Ovary (tissue), 9 donors: ENCODE results near the gene PLBD2. TPM values are rescaled to one million over a fixed set of nuclear protein-coding genes. Genes with fewer than 3 reads are reported as not detected.

Source experiments
- DNase-seq, 5 donors: peaks; one replicate each; pipeline ENCODE4 v3.0.0-alpha.2; 2019 to 2020
- H3K27ac ChIP-seq, 2 donors: fragments of 200-600 bp; one replicate each; pipeline versions ENCODE4 v1.5.1 to v1.8.0; 2019 to 2022
- H3K27me3 ChIP-seq: fragments of 200-600 bp; one replicate; pipeline ENCODE4 v1.8.0; 2022
- H3K36me3 ChIP-seq: fragments of 200-600 bp; sonication (generic); one replicate; pipeline ENCODE4 v1.5.1; 2019
- H3K4me1 ChIP-seq: one replicate; pipeline ENCODE4 v1.8.1; 2013; ENCODE audit warnings: mild to moderate bottlenecking, moderate library complexity; ENCODE audit not compliant: insufficient read depth
- H3K4me3 ChIP-seq: fragments of 200-600 bp; sonication (generic); one replicate; pipeline ENCODE4 v1.5.1; 2017
- H3K9me3 ChIP-seq, 2 donors: fragments of 200-600 bp in 1 of 2; sonication (generic) in 1 of 2; one replicate each; pipeline versions ENCODE4 v1.5.1 to v1.8.1; 2013 to 2019; ENCODE audit warnings: mild to moderate bottlenecking in 1 of 2, moderate library complexity in 1 of 2
- CTCF ChIP-seq, 3 donors: fragments of 450-650 bp in 2 of 3; fragments of 200-600 bp in 1 of 3; IDR thresholded peaks; one replicate each; pipeline versions ENCODE4 v1.5.1 to v1.8.0; 2016 to 2022; ENCODE audit warnings: antibody characterized with exemption in 3 of 3, mild to moderate bottlenecking in 1 of 3
- EP300 ChIP-seq: sonication (generic); formaldehyde crosslinking; IDR thresholded peaks from one replicate; pipeline ENCODE4 v1.6.1; 2017; ENCODE audit warnings: antibody characterized with exemption
- POLR2A ChIP-seq: fragments of 450-650 bp; IDR thresholded peaks from one replicate; pipeline ENCODE4 v1.6.1; 2017; ENCODE audit warnings: antibody characterized with exemption, mild to moderate bottlenecking, moderate library complexity
- WGBS, 3 donors: extraction: QIAGEN DNeasy Blood & Tissue Kit in 1 of 3; methylation state at CpG; one replicate each; pipeline versions ENCODE4 v1.1.5 to v1.1.7; 2013 to 2017; 5-methylcytosine and 5-hydroxymethylcytosine counted together
- intact Hi-C, 4 donors: fragments of 100-400 bp; cut with DNase I; formaldehyde crosslinking; loops; one replicate each; pipeline versions ENCODE4 v1.11.0 to v1.15.1; 2022 to 2023
- polyA plus RNA-seq, 2 donors: library from polyadenylated mRNA; stranded (reverse); fragments of 200-250 nt in 1 of 2; fragments of 350-450 nt in 1 of 2; fragmentation: Illumina TruSeq in 1 of 2; extraction: RNeasy Lipid Tissue Mini Kit (QIAGEN cat#74804) in 1 of 2; gene quantifications; one replicate each; pipeline ENCODE4 v1.2.3, GENCODE V29; 2013 to 2014
- total RNA-seq, 7 donors: library from RNA; depleted of rRNA in 2 of 7; stranded (reverse); fragments of >200 nt in 2 of 7; fragmentation: NEBNext Ultra II Directional in 3 of 7; extraction: Animal tissue kit (Norgen Biotek cat#: 25700) in 3 of 7; gene quantifications; one replicate each; pipeline versions ENCODE4 v1.1.0 to v1.2.4, GENCODE V29; 2016 to 2023
- donor health status: DM: no; HTN: no; CAD: no; lungs with moderate emphysema.
- donor health status: DM: no; HTN: no; CAD: no.
- donor health status: Bipolar disorder and iron deficiency.
- donor health status: DM: yes; HTN: yes; CAD: no.
- donor health status: DM: no; HTN: no; CAD: no.
- donor health status: DM: yes; HTN: yes; CAD: no.

The PLBD2 gene
- total and polyA plus RNA-seq, 9 donors: 31.5 to 135 (median 81.9) TPM

GRCh38 chr12:113378291-113378690 lies 19.9 kb downstream of the PLBD2 start:
- Histone ChIP-seq H3K27ac (no peak overlapping the region), H3K9me3 (no peaks in the 10 kb centered on the region), H3K36me3 (no peaks in the 10 kb centered on the region), H3K4me3 (no peak overlapping the region), H3K27me3 (no peaks in the 10 kb centered on the region), H3K4me1 (no peaks in the 10 kb centered on the region)
- intact Hi-C loops: no loop called here
- TF ChIP-seq EP300 (no peak), CTCF (IDR thresholded peaks at IDR 0.05) (no peak), POLR2A (no peak)
- 81 to 85% (median 82%) methylated on average over 3 of the region's 3 CpGs for WGBS, 3 donors
- no peak for DNase-seq

- intact Hi-C loops: no loop called here
- Histone ChIP-seq H3K9me3 (no peaks in the 10 kb centered on the region), H3K4me1 (no peaks in the 10 kb centered on the region), H3K27ac (no peak overlapping the region), H3K36me3 (no peaks in the 10 kb centered on the region), H3K27me3 (no peaks in the 10 kb centered on the region), H3K4me3 (no peak overlapping the region)
- WGBS, 3 donors: 59 to 80% (median 59%) methylated on average over 11 of the region's 11 CpGs
- DNase-seq: no peak
- TF ChIP-seq POLR2A: no peak
These were observed 22.8 kb downstream of the PLBD2 start for GRCh38 chr12:113381220-113381619.

GRCh38 chr12:113382206-113382605 lies 23.8 kb downstream of the PLBD2 start:
- 93 to 96% (median 94%) methylated on average over 4 of the region's 4 CpGs for WGBS, 3 donors
- no peaks in the 10 kb centered on the region for H3K27me3 ChIP-seq
- no peak for DNase-seq
- no peak overlapping the region for H3K27ac ChIP-seq
- no peaks in the 10 kb centered on the region for H3K4me1 ChIP-seq
- no peak overlapping the region for H3K4me3 ChIP-seq
- no peak for TF ChIP-seq CTCF (IDR thresholded peaks at IDR 0.05)
- TF ChIP-seq POLR2A: no peak
- TF ChIP-seq EP300: no peak
- intact Hi-C loops: no loop called here
- no peaks in the 10 kb centered on the region for H3K9me3 ChIP-seq
- H3K36me3 ChIP-seq: no peaks in the 10 kb centered on the region

GRCh38 chr12:113384778-113385177 lies 26.4 kb downstream of the PLBD2 start:
- WGBS, 3 donors: 87 to 90% (median 87%) methylated on average over 14 of the region's 14 CpGs
- Histone ChIP-seq H3K27ac (no peak overlapping the region), H3K9me3 (no peaks in the 10 kb centered on the region), H3K4me1 (no peaks in the 10 kb centered on the region), H3K27me3 (no peaks in the 10 kb centered on the region), H3K36me3 (no peaks in the 10 kb centered on the region), H3K4me3 (no peak overlapping the region)
- intact Hi-C loops: no loop called here
- no peak for TF ChIP-seq EP300
- no peak for TF ChIP-seq POLR2A
- no peak for DNase-seq

GRCh38 chr12:113385282-113385882 lies 27.0 kb downstream of the PLBD2 start:
- TF ChIP-seq POLR2A: no peak
- no peak for TF ChIP-seq CTCF (IDR thresholded peaks at IDR 0.05)
- TF ChIP-seq EP300: no peak
- intact Hi-C loops: no loop called here
- H3K9me3 ChIP-seq: no peaks in the 10 kb centered on the region
- no peak overlapping the region for H3K4me3 ChIP-seq
- no peaks in the 10 kb centered on the region for H3K36me3 ChIP-seq
- H3K4me1 ChIP-seq: no peaks in the 10 kb centered on the region
- no peaks in the 10 kb centered on the region for H3K27me3 ChIP-seq
- no peak overlapping the region for H3K27ac ChIP-seq
- no peak for DNase-seq
- WGBS, 3 donors: 91 to 94% (median 92%) methylated on average over 6 of the region's 6 CpGs
